IMR-90 (cell line): Measurements from ENCODE around the gene LAMB3. TPM values are rescaled to one million over a fixed set of nuclear protein-coding genes. Genes with fewer than 3 reads are reported as not detected.

Source experiments
- ATAC-seq: fragments of 200-7000 bp; cut with Tn5 transposase; 2 replicates; pipeline ENCODE4 v1.9.1; 2020; ENCODE audit warnings: low read depth, mild to moderate bottlenecking, moderate library complexity
- BruUV-seq: library from RNA; stranded (reverse); fragments of 400-500 nt; replicated peaks from 2 replicates; lab custom pipeline; 2021; lab: Mats Ljungman, UMichigan
- CTCF ChIA-PET: fragments of 300-600 bp; formaldehyde crosslinking; extraction: SDS; loops from one replicate; lab custom pipeline; 2021; ENCODE audit warnings: antibody characterized with exemption; lab: Yijun Ruan, JAX
- POLR2A ChIA-PET: fragments of 300-600 bp; sonication (Branson Sonifier 250); formaldehyde crosslinking; loops from one replicate; lab custom pipeline; 2022; ENCODE audit warnings: antibody characterized with exemption; ENCODE audit not compliant: unreplicated experiment; lab: Charles Lee
- DNase-seq: peaks from one replicate; pipeline ENCODE4 v3.0.0; 2013
- H2AFZ ChIP-seq: replicated peaks from 2 replicates; pipeline ENCODE3; 2013; ENCODE audit warnings: low read length, mild to moderate bottlenecking; ENCODE audit not compliant: poor library complexity
- H2AK5ac ChIP-seq: 2 replicates; pipeline ENCODE4 v1.6.1; 2013; ENCODE audit warnings: low read depth, low read length, inconsistent platforms
- H2AK9ac ChIP-seq: replicated peaks from 2 replicates; pipeline ENCODE3; 2013; ENCODE audit warnings: mild to moderate bottlenecking, low read depth, low read length, moderate library complexity; ENCODE audit not compliant: poor library complexity
- H2BK120ac ChIP-seq: 2 replicates; pipeline ENCODE4 v1.6.1; 2013; ENCODE audit warnings: low read depth, low read length, inconsistent platforms
- H2BK15ac ChIP-seq: 3 replicates; pipeline ENCODE4 v1.6.1; 2013; ENCODE audit warnings: low read depth, low read length, inconsistent platforms
- H2BK20ac ChIP-seq: 2 replicates; pipeline ENCODE4 v1.6.1; 2013; ENCODE audit warnings: low read depth, mild to moderate bottlenecking, inconsistent platforms, low read length, moderate library complexity
- H2BK5ac ChIP-seq: 2 replicates; pipeline ENCODE4 v1.6.1; 2013; ENCODE audit warnings: mild to moderate bottlenecking, low read depth, low read length, inconsistent platforms; ENCODE audit not compliant: poor library complexity, severe bottlenecking
- H3K14ac ChIP-seq: replicated peaks from 2 replicates; pipeline ENCODE4 v1.6.1; 2013; ENCODE audit warnings: low read depth, low read length, inconsistent platforms
- H3K18ac ChIP-seq: 2 replicates; pipeline ENCODE4 v1.6.1; 2013; ENCODE audit warnings: low read depth, low read length, control low read depth
- H3K23ac ChIP-seq: 2 replicates; pipeline ENCODE4 v1.6.1; 2013; ENCODE audit warnings: low read depth, low read length, inconsistent platforms
- H3K27ac ChIP-seq: 2 replicates; pipeline ENCODE4 v1.5.1; 2013; ENCODE audit warnings: mild to moderate bottlenecking, control low read depth, low read length; ENCODE audit not compliant: insufficient read depth
- H3K27me3 ChIP-seq: 2 replicates; pipeline ENCODE4 v1.6.1; 2013; ENCODE audit warnings: low read length; ENCODE audit not compliant: control insufficient read depth, insufficient read depth
- H3K36me3 ChIP-seq: 2 replicates; pipeline ENCODE4 v1.6.1; 2013; ENCODE audit warnings: low read length, mixed read lengths; ENCODE audit not compliant: control insufficient read depth, insufficient read depth
- H3K4ac ChIP-seq: 2 replicates; pipeline ENCODE4 v1.6.1; 2013; ENCODE audit warnings: low read depth, low read length, inconsistent platforms
- H3K4me1 ChIP-seq: 2 replicates; pipeline ENCODE4 v1.6.1; 2013; ENCODE audit warnings: low read length, mixed read lengths; ENCODE audit not compliant: control insufficient read depth, insufficient read depth
- H3K4me2 ChIP-seq: 2 replicates; pipeline ENCODE4 v1.6.1; 2013; ENCODE audit warnings: low read depth, mild to moderate bottlenecking, control low read depth, low read length, moderate library complexity
- H3K4me3 ChIP-seq: 2 replicates; pipeline ENCODE4 v1.5.1; 2013; ENCODE audit warnings: low read depth, mild to moderate bottlenecking, control low read depth, low read length, moderate library complexity; ENCODE audit not compliant: insufficient read depth
- H3K56ac ChIP-seq: 2 replicates; pipeline ENCODE4 v1.6.1; 2013; ENCODE audit warnings: low read length, inconsistent platforms; ENCODE audit not compliant: insufficient read depth; ENCODE audit errors: extremely low read depth
- H3K79me1 ChIP-seq, 2 experiments: 2 replicates each; pipeline ENCODE4 v1.6.1; 2013; ENCODE audit warnings: low read length in 2 of 2, inconsistent platforms in 1 of 2, low read depth in 1 of 2
- H3K9ac ChIP-seq: 2 replicates; pipeline ENCODE4 v1.6.1; 2013; ENCODE audit warnings: low read depth, low read length, control low read depth
- H3K9me1 ChIP-seq: 2 replicates; pipeline ENCODE4 v1.6.1; 2013; ENCODE audit warnings: low read length, inconsistent platforms; ENCODE audit not compliant: insufficient read depth
- H3K9me3 ChIP-seq: 2 replicates; pipeline ENCODE4 v1.6.1; 2013; ENCODE audit warnings: low read length; ENCODE audit not compliant: control insufficient read depth, insufficient read depth
- H4K20me1 ChIP-seq: 2 replicates; pipeline ENCODE4 v1.6.1; 2013; ENCODE audit warnings: low read length, inconsistent platforms; ENCODE audit not compliant: insufficient read depth
- H4K5ac ChIP-seq: 2 replicates; pipeline ENCODE4 v1.6.1; 2013; ENCODE audit warnings: mild to moderate bottlenecking, low read depth, low read length, control low read depth
- H4K8ac ChIP-seq, 2 experiments: 2 replicates each; pipeline ENCODE4 v1.6.1; 2013; ENCODE audit warnings: low read depth in 2 of 2, low read length in 2 of 2, control low read depth in 1 of 2, inconsistent platforms in 1 of 2
- H4K91ac ChIP-seq: 2 replicates; pipeline ENCODE4 v1.6.1; 2013; ENCODE audit warnings: low read depth, low read length, inconsistent platforms; ENCODE audit not compliant: insufficient read depth
- BHLHE40 ChIP-seq: fragments of 150-350 bp; IDR thresholded peaks from 2 replicates; pipeline ENCODE4 v1.6.1; 2016; ENCODE audit warnings: mild to moderate bottlenecking, low read depth, low read length
- CEBPB ChIP-seq: IDR thresholded peaks from 2 replicates; pipeline ENCODE4 v1.6.1; 2012; ENCODE audit warnings: low read depth, low read length, improper control_type of control experiment
- CHD1 ChIP-seq: IDR thresholded peaks from 2 replicates; pipeline ENCODE4 v1.6.1; 2012; ENCODE audit warnings: low read depth, low read length, improper control_type of control experiment
- FOS ChIP-seq: fragments of 150-350 bp; IDR thresholded peaks from 2 replicates; pipeline ENCODE4 v1.6.1; 2016; ENCODE audit warnings: low read depth, low read length
- MAFK ChIP-seq: IDR thresholded peaks from 2 replicates; pipeline ENCODE4 v1.6.1; 2012; ENCODE audit warnings: low read depth, low read length, improper control_type of control experiment
- MAZ ChIP-seq: IDR thresholded peaks from 2 replicates; pipeline ENCODE4 v1.6.1; 2012; ENCODE audit warnings: low read depth, mild to moderate bottlenecking, low read length, improper control_type of control experiment, moderate library complexity, borderline replicate concordance
- MXI1 ChIP-seq: IDR thresholded peaks from 2 replicates; pipeline ENCODE4 v1.6.1; 2012; ENCODE audit warnings: low read depth, mild to moderate bottlenecking, low read length, moderate library complexity, borderline replicate concordance
- NFE2L2 ChIP-seq: fragments of 150-350 bp; IDR thresholded peaks from 2 replicates; pipeline ENCODE4 v1.6.1; 2016; ENCODE audit warnings: low read depth, mild to moderate bottlenecking, low read length
- POLR2A ChIP-seq: IDR thresholded peaks from 2 replicates; pipeline ENCODE4 v1.6.1; 2012; ENCODE audit warnings: mild to moderate bottlenecking, low read depth, low read length
- RAD21 ChIP-seq: IDR thresholded peaks from 2 replicates; pipeline ENCODE4 v1.6.1; 2012; ENCODE audit warnings: low read length, improper control_type of control experiment
- RCOR1 ChIP-seq: IDR thresholded peaks from 2 replicates; pipeline ENCODE4 v1.6.1; 2012; ENCODE audit warnings: mild to moderate bottlenecking, low read length, improper control_type of control experiment; ENCODE audit not compliant: insufficient replicate concordance
- RFX5 ChIP-seq: IDR thresholded peaks from 2 replicates; pipeline ENCODE4 v1.8.0; 2012; ENCODE audit warnings: low read depth, mild to moderate bottlenecking, low read length, moderate library complexity
- WGBS, 2 experiments: methylation state at CpG; one replicate each; pipeline versions ENCODE4 v1.1.5 to v1.1.7; 2013; ENCODE audit warnings: missing lambda C conversion rate in 2 of 2; ENCODE audit not compliant: insufficient read length in 1 of 2; ENCODE audit errors: extremely low coverage in 2 of 2; 5-methylcytosine and 5-hydroxymethylcytosine counted together
- dilution Hi-C: fragments of 300-500 bp; cut with HindIII; formaldehyde crosslinking; loops from one replicate; pipeline ENCODE4 v1.14.3; 2018; ENCODE audit warnings: low sequenced_read_pairs; ENCODE audit not compliant: unreplicated experiment
- in situ Hi-C: fragments of 300-500 bp; cut with MboI; formaldehyde crosslinking; loops from 3 replicates; pipeline ENCODE4 v1.14.3; 2019; ENCODE audit warnings: low sequenced_read_pairs, inconsistent platforms, mixed read lengths
- intact Hi-C: fragments of 100-400 bp; cut with micrococcal nuclease; formaldehyde crosslinking; loops from 2 replicates; pipeline ENCODE4 v1.10.0; 2022
- polyA plus RNA-seq, 3 experiments: library from polyadenylated mRNA; depleted of rRNA; stranded (reverse); fragments of >200 nt; gene quantifications; 2 replicates each; pipeline ENCODE4 v1.2.3, GENCODE V29; 2012; ENCODE audit warnings: low replicate concordance in 1 of 3
- total RNA-seq: library from RNA; depleted of rRNA; stranded (reverse); fragments of >200 nt; gene quantifications from 2 replicates; pipeline ENCODE4 v1.2.3, GENCODE V29; 2012
- TF ChIP-seq, protein P1 (sequence below): fragments of 150-350 bp; IDR thresholded peaks from 2 replicates; pipeline ENCODE4 v1.6.1; 2016; ENCODE audit warnings: low read depth, mild to moderate bottlenecking, low read length, moderate library complexity, borderline replicate concordance
- TF ChIP-seq, protein P2 (sequence below): fragments of 150-350 bp; IDR thresholded peaks from 2 replicates; pipeline ENCODE4 v1.6.1; 2017; ENCODE audit warnings: mild to moderate bottlenecking, antibody characterized with exemption, low read length, low read depth

The LAMB3 gene
- total and polyA plus RNA-seq, 2 of the 4 experiments (the other 2 are of a cell fraction), result 0.72 to 2.1 TPM

DNA sequence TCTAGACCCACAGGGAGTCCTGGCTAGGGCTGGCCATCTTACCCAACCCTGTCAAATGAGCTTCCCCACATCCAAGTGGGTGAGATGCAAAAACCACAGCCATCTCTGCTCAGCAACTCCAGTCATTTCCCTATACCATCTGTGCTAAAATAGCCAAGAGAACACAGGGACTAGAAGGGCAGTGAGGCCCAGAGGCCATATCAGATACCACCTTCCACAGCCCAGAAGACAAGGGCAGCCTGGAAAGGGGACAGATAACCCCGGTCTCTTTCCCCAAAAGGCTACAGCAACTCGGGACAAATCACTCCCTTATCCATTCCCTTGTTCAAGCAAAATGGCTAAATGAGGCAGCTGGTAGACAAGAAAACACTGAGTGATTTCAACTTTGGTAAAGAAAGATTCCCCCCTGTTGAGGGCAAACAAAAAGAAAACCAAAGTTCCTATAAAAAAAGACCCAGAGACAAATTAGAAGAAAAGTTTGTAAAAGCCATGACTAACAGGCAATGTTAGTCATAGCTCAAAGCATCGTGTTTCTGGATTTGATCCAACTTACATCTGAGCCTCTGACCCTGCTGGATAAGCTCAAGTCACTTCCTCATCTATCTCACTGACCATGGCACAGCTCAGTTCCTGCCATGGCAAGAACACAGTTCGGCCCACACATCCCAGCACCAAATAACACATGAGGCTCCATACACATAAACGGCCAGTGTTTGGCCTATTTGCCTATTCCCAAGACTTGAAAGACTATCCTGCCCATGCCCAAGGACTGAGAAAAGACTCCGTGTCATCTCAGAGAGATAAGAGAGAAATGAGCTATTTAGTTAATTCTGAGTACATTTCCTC is 3.1 kb downstream of the LAMB3 start:
- Histone ChIP-seq H4K8ac (peak overlapping the region; percentile 34 to 67; a peak in 3 of 4 replicates), H3K9me3 (no peaks in the 10 kb centered on the region), H4K20me1 (no peaks in the 10 kb centered on the region), H3K9me1 (peaks cover 27% of the 10 kb centered on the region), H4K91ac (peak overlapping the region; percentile 82), H3K27me3 (no peaks in the 10 kb centered on the region; the same call in 1 of the 2 replicates), H2BK20ac (peak overlapping the region; percentile 81), H3K4me2 (peak overlapping the region; percentile 57), H3K56ac (0 out of 2 replicates have a peak overlapping the region, but pooled peaks have one; percentile 7), H3K4me1 (peaks cover 25% of the 10 kb centered on the region), H2BK15ac (peak overlapping the region; percentile 42; the same call in 2 of the 3 replicates), H3K4me3 (no peak overlapping the region), H2AK9ac (peak overlapping the region; percentile 82), H3K14ac (peak overlapping the region; percentile 62), H4K5ac (peak overlapping the region; percentile 46; the same call in 1 of the 2 replicates), H3K36me3 (no peaks in the 10 kb centered on the region), H3K4ac (peak overlapping the region; percentile 75), H2AK5ac (peak overlapping the region; percentile 90), H3K79me1 (no peaks in the 10 kb centered on the region), H2BK5ac (peak overlapping the region; percentile 48), H3K9ac (peak overlapping the region; percentile 26; the same call in 1 of the 2 replicates), H3K18ac (peak overlapping the region; percentile 72), H2BK120ac (peak overlapping the region; percentile 85), H3K23ac (0 out of 2 replicates have a peak overlapping the region, but pooled peaks have one; percentile 44), H2AFZ (peak overlapping the region; percentile 74), H3K27ac (peak overlapping the region; percentile 84)
- ChIA-PET CTCF (interaction anchor here (0.8 to 1.1 kb wide), 5 partner anchors 21 to 99 kb away, joined by 3 to 11 read pairs (median 4); no protein-coding TSS in a partner anchor), POLR2A (no interaction called here)
- dilution Hi-C loops, result no loop called here
- peak; percentile 96 for DNase-seq
- intact Hi-C loops, result loop anchor here (5.0 kb wide), 1 partner anchor 98 kb away; no protein-coding TSS in a partner anchor
- peak; percentile 75 for ATAC-seq
- BruUV-seq, result no TSS peak
- TF ChIP-seq MXI1 (no peak), MAFK (no peak), RCOR1 (no peak), CEBPB (no peak), NFE2L2 (no peak), RFX5 (no peak), BHLHE40 (0 out of 2 replicates have a peak, but pooled peaks have one; percentile 8), FOS (peak; percentile 66), RAD21 (no peak), CHD1 (no peak), POLR2A (no peak), MAZ (no peak)
- TF ChIP-seq, protein P1, sequence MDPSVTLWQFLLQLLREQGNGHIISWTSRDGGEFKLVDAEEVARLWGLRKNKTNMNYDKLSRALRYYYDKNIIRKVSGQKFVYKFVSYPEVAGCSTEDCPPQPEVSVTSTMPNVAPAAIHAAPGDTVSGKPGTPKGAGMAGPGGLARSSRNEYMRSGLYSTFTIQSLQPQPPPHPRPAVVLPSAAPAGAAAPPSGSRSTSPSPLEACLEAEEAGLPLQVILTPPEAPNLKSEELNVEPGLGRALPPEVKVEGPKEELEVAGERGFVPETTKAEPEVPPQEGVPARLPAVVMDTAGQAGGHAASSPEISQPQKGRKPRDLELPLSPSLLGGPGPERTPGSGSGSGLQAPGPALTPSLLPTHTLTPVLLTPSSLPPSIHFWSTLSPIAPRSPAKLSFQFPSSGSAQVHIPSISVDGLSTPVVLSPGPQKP, result no peak
- TF ChIP-seq, protein P2, sequence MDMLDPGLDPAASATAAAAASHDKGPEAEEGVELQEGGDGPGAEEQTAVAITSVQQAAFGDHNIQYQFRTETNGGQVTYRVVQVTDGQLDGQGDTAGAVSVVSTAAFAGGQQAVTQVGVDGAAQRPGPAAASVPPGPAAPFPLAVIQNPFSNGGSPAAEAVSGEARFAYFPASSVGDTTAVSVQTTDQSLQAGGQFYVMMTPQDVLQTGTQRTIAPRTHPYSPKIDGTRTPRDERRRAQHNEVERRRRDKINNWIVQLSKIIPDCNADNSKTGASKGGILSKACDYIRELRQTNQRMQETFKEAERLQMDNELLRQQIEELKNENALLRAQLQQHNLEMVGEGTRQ, result no peak
- WGBS, 2 experiments, result 8% methylated on average over 2 of the region's 6 CpGs; no CpG with 5 or more reads in 1 of the 2 experiments
- in situ Hi-C loops, result no loop called here
